Activated CD8-positive, alpha-beta memory T cell treated with anti-CD3 and anti-CD28 coated beads for 48 hours (primary cell): ENCODE data around the gene TRIM50.
"Not testable (repeated sequence)": the region's sequence is repeated elsewhere in the genome, so short reads cannot be mapped to it uniquely, and the experiment has no call there.

ENCODE experiments used
- DNase-seq, 3 experiments: peaks; one replicate each; pipeline ENCODE4 v3.0.0-alpha.2; 2020; ENCODE audit warnings: low read depth in 2 of 3, low spot score in 2 of 3

Gene TRIM50

GRCh38 chr7:73350306-73351068 lies 22.6 kb upstream of the TRIM50 start:
- no peak for DNase-seq

DNA sequence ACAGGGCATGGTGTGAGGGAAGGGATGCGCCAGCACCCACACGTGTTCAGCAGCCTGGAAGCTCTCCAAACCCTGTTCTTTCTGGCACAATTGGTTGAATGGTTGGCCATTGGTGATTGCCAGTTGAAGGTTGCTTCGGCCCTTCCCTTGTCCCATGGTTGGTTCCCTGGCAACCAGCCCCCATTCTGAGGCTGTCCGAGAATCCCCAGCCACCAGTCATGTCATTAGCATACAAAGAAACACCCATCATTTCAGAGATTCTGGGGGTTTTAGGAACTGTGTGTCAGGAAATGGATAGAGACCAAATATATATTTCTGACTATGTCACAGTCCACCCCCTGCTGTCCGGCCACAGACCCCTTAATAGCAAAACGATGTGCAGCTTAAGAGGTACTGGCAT lies 21.9 kb upstream of the TRIM50 start:
- DNase-seq, result no peak

DNA sequence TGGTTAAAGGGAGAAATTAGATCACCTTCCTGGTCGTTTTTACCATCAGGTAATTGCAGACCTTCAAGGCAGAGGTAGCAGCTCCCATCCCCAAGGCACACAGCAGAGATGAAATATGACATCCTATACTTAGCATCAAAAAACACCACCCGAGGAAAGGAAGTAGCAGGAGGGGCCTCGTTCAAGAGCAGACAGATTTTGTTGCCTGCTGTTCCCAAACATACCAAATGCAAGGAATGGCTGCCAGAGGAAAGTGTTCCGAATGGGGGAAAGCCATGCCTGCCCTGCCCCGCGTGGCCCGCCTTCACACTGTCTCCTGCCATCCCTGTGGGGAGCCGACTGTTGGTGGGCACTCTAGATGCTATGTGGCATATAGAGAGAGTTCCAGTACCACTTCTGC lies 18.1 kb upstream of the TRIM50 start:
- no peak for DNase-seq

GRCh38 chr7:73345538-73345937 lies 17.7 kb upstream of the TRIM50 start:
- DNase-seq, result no peak

DNA sequence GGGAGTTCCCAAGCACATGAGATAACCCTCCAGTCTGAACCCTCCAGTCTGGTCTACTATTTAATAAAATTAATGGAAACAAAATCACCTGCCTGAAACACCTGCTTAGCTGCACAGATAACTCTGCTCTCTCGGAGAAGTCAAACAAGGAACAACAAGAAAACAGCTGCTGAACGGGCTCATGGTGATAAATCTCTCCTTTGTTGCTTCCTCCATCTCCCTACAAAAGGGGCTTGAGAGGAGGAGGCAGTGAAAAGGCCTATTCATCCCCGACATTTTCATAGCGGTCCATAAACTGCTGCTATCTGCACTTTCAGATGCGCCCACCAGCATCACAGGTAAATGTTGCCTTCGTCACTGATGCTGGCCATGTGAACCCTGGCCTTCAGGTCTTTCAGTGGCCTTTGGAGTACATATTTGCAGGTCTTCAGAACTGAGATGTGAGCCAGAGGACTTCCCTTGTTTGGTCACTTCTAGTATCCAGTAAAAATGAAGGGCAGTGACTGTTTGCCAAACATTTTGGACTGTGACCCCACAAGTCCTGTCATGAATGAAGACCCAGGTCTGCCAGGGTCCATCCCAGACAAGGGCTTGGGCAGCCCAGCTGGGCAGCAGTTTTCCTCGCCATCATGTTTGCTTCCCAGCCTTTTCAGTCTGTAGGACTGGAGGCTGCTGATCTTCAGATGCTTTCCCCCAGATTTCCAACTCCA lies 15.9 kb upstream of the TRIM50 start:
- no peak for DNase-seq

DNA sequence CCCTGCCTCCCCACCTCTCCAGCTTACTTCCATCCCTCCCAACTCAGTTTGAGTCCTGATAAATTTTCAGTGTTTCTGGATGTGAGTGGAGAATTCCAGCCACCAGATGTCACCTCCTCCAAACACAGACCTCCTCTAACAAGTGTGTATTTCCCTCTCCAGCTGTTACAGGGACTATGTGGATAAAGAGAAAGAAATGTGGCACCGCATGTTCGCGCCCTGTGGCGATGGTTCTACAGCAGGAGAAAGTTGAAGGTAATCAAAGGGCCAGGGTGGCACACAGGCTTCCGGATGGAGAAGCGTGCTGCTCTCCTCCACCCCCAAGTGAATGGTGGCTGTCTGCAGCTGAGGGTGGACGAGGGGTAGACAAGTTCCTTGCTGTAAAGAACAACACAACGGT lies 14.8 kb upstream of the TRIM50 start:
- no peak for DNase-seq

GRCh38 chr7:73341877-73342276 lies 14.0 kb upstream of the TRIM50 start:
- DNase-seq, result no peak

- DNase-seq, result no peak
Measured at GRCh38 chr7:73340514-73340913, 12.6 kb upstream of the TRIM50 start.

- DNase-seq, result no peak
Measured at GRCh38 chr7:73338321-73338720, 10.4 kb upstream of the TRIM50 start.

DNA sequence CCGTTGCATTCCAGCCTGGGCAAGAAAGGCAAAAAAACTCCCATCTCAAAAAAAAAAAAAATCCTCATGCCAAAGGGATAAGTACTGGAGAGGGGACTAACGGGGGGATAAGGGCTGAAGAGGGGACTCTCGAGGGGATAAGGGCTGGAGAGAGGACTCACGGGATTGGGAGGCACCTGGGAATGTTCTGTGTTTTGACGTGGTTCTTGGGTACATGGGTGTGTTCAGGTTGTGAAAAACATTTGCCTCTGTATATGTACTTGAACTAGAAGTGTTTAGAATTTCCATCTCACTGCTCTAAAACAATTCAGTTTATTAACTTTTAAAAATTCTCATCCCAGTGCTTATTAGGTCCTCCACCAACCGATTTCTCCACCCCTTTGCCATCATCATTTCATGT lies 4.6 kb upstream of the TRIM50 start:
- no peak for DNase-seq

DNA sequence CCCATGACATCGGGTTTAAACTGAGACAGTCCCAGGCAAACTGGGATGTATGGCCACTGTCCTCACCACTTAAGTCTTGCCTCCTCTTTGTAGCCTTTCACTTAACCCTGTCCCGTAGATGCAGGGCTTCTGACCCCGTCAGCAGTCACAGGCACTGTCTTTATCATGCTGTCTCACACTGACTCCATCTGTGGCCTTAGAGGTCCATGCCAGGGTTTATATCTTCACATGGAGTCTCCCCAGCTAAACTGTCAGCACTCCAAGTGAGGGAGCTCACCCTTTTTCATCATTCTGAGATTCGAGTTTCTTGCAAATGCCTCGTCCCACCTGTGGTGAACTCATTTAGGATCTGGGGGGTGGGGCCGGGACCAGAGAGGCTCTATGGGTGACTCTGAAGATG lies 2.9 kb upstream of the TRIM50 start:
- no peak for DNase-seq

GRCh38 chr7:73329861-73330581 lies 2.1 kb upstream of the TRIM50 start:
- no peak for DNase-seq

DNA sequence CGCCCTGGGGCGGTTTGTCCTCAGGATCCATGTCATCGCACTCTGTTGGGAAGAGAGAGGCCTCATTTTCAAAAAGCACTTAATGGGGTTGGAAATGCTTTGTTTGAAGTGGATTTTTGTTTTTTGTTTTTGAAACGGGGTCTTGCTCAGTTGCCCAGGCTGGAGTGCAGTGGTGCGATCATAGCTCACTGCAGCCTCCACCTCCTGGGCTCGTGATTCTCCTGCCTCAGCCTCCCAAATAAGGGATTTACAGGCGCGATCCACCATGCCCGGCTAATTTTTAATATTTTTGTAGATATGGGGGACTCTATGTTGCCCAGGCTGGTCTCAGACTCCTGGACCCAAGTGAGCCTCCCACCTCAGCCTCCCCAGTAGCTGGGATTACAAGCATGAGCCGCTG lies 814 bp upstream of the TRIM50 start:
- DNase-seq, result no peak

DNA sequence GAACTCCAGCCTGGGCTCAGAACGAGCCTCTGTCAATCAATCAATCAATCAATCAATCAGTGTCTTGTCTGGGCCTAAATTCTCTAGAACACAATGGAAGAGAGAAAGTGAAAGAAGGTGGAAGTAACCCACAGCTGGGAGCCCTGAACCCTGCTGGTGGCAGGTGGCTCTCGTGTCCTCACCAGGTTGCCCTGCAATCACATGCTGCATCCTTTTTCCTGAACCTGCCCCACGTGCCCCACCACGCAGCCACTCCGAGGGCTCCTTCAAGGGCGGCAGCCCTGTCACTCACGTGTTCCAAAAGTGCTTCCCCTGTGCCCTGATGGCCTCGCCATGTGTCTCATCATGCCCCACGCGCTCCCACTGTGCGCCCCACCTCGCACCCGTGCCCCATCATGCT lies 433 bp downstream of the TRIM50 start:
- DNase-seq, result not testable (repeated sequence)

GRCh38 chr7:73325424-73325823 lies 2.5 kb downstream of the TRIM50 start:
- not testable (repeated sequence) for DNase-seq

DNA sequence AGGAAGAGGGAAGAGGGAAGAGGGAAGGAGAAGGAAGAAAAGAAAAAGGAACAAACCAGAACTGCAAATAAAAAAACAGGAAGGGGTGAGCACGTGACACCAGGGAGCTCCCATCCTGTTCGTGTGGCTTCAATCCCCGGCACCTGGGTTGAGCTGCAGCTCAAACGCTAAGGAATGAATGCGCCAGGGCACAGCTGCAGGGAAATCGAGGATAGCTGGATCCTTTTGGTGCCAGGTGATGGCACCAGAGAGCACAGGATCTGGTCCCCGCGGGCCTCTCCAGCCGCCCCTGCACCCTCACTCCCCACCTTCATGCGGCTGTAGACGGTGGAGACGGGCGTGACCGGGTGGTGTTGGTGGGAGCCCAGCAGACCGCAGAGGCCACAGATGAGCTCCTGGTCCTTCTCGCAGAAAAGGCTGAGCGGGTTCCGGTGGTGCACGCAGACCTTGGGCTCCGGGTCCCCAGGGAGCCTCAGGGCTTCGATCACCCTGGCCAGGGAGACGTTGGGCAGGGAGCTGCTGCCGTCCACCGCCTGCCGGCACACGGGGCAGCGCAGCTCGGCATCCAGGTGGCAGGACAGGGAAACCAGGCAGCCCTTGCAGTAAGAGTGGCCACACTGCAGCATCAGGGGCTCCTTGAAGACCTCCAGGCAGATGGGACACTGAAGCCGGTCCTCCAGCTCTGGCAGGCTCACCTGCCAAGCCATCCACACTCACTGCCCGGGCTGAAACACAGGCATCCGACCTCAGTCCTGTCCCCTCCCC lies 3.6 kb downstream of the TRIM50 start:
- peak in 1 of 3 experiments; percentile 36 for DNase-seq

DNA sequence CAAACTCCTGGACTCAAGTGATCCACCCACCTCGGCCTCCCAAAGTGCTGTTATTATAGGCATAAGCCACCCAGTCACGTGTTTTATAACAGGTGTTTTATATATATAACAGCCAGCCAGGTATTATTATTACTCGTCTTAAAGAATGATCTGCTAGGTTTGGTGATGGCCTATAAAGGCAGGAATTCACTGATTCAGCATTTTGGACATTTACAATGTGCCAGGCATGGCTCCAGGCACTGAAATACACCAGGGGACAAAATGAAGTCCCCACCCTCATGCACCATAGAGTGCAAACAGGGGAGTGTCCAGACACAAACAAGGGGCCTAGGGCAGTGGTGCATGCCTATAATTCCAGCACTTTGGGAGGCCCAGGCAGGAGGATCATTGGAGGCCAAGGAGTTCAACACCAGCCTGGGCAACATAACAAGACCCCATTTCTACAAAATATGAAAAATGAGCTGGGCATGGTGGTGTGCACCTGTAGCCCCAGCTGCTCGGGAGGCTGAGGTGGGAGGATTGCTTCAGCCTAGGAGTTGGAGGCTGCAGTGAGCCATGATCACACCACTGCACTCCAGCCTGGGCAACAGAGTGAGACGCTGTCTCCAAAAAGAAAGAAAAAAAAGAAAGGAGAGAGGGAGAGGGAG lies 4.3 kb downstream of the TRIM50 start:
- DNase-seq, result not testable (repeated sequence)

DNA sequence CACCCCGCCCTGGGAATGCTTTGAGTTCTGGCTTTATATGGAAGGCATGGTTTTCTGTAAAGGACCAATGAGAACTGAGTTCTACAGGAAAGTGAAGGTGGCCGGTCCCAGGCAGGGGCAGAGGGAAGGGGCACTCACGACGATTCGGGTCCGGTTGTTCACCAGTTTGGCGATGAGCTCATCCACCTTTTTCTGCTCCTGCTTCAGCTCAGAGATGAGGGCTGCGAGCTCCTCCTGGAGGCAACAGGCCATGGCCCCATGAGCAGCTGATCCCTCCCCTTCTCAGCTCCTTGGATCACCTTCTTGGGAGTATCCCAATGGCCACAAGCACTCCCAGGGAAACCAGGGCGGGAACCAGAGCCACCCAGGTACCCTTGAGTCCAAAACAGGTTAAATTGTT lies 7.9 kb downstream of the TRIM50 start:
- not testable (repeated sequence) for DNase-seq

- DNase-seq, result not testable (repeated sequence)
Measured at GRCh38 chr7:73319541-73319940, 8.3 kb downstream of the TRIM50 start.

- DNase-seq, result not testable (repeated sequence)
Measured at GRCh38 chr7:73318656-73319204, 9.2 kb downstream of the TRIM50 start.
